AG09309 (cell line): ENCODE data around the gene CACNB3.

Experiments
- DNase-seq: peaks from one replicate; pipeline ENCODE4 v3.0.0-alpha.2; 2010; ENCODE audit warnings: low read depth
- H3K4me3 ChIP-seq: 2 replicates; pipeline ENCODE4 v1.5.1; 2011; ENCODE audit warnings: mild to moderate bottlenecking, low read depth, low read length, moderate library complexity; ENCODE audit not compliant: control insufficient read depth
- CTCF ChIP-seq: IDR thresholded peaks from 2 replicates; pipeline ENCODE4 v1.5.1; 2011; ENCODE audit warnings: mild to moderate bottlenecking, low read depth, low read length, inconsistent platforms; ENCODE audit not compliant: insufficient read depth, control insufficient read depth; ENCODE audit errors: missing control alignments

Gene CACNB3

GRCh38 chr12:48824905-48825304, 6.6 kb downstream of the CACNB3 start:
- DNase-seq: no peak
- H3K4me3 ChIP-seq: no peak overlapping the region
- TF ChIP-seq CTCF: no peak

- H3K4me3 ChIP-seq: no peak overlapping the region
- DNase-seq: no peak
- no peak for TF ChIP-seq CTCF
Measured at GRCh38 chr12:48826209-48826855, 8.0 kb downstream of the CACNB3 start.

- no peak for TF ChIP-seq CTCF
- no peak for DNase-seq
- H3K4me3 ChIP-seq: no peak overlapping the region
Measured at GRCh38 chr12:48827026-48827425, 8.7 kb downstream of the CACNB3 start.

DNA sequence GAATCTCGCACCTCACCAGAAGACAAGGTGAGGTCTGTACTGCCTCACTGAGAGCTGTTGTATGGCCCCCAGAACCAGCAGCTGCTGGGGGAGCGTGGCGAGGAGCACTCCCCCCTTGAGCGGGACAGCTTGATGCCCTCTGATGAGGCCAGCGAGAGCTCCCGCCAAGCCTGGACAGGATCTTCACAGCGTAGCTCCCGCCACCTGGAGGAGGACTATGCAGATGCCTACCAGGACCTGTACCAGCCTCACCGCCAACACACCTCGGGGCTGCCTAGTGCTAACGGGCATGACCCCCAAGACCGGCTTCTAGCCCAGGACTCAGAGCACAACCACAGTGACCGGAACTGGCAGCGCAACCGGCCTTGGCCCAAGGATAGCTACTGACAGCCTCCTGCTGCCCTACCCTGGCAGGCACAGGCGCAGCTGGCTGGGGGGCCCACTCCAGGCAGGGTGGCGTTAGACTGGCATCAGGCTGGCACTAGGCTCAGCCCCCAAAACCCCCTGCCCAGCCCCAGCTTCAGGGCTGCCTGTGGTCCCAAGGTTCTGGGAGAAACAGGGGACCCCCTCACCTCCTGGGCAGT, 9.3 kb downstream of the CACNB3 start:
- no peak for TF ChIP-seq CTCF

GRCh38 chr12:48828293-48828692, 10.0 kb downstream of the CACNB3 start:
- DNase-seq: no peak
- TF ChIP-seq CTCF: no peak

More for the DNA sequence above, 9.3 kb downstream of the CACNB3 start:
- no peak overlapping the region for H3K4me3 ChIP-seq
- no peak for DNase-seq

DNA sequence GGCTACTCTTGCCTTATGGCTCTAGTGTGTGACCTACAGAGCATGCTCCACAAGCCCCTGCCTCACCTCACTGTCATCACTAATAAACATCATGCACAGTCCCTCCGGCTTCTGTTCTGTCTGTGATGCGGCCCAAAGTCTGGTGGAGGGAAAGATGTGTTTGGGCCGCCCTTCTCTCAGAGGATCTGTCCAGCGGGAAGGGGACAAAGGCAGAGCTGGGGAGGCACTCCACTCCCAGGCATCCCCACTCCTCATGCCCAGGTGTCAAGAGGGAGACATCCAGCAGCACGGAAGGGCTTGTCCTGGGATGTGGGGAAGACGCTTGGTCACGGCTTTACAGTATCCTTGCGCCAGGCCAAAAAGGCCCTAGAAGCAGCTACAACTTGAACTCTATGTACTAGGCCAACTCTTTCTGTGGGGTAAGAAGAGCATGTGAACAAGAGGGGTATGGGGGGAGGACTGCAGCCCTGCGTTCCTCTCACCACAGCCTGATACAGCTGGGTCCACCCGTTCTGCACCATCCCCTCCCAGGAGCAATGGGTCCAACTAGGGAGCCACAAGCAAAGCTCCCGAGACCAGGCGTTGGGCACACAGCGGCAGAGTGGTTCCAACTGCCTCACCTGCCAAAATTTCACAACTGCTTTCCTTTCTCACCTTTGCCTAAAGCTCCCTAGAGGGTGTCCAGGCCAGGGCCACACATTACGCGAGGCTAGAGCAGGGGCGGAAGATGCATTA, 10.7 kb downstream of the CACNB3 start:
- no peak overlapping the region for H3K4me3 ChIP-seq
- no peak for DNase-seq
- no peak for TF ChIP-seq CTCF

More at GRCh38 chr12:48828293-48828692, 10.0 kb downstream of the CACNB3 start:
- H3K4me3 ChIP-seq: no peak overlapping the region
